Measurements from ENCODE around the gene IRF5.
"Not testable (repeated sequence)": the region's sequence is repeated elsewhere in the genome, so short reads cannot be mapped to it uniquely, and the experiment has no call there.

The IRF5 gene

GRCh38 chr7:128906001-128906765 is 31.5 kb upstream of the IRF5 start:
- DNase-seq, result no peak

GRCh38 chr7:128906766-128907559 is 30.8 kb upstream of the IRF5 start:
- no peak for DNase-seq

DNA sequence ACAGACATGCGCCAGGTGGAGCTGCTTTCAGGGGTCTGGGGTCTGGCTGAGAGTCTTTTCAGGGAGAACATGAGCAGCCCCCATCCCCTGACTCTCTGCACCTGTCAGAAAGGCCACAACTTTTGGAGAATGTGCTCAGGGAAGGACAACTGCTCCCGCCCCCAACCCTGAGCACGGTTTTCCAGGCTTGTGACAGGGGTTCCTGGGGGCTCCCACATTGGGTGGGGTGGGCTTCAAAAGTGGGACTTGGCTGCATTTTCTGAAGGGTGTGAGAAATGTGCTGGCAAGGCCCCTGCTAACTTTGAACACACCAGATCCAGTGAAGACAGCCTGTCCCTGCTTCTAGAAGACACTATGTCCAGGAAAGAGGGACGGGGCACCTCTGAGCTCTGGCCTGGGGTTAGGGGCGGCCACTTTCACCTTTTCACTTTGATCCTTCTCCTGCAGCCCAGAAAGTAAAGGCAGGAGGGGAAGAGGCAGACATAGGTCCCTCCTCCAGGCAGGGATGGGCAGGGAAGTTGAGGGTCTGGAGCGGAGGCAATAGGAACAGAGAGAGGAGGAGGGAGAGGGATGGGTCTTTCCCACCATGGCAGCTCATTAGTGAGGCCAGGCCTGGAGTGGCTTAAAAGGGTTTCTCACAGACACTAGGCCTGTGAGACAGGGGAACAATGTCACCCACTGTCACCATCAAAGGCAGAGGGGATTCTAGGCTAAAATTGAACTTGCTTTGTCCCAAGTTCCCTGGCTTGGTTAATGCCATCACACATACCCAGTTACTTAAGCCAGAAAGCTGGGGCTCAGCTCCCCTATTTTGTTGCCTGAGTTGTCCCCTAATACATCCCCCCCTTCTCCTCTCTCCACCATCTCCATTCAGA is 28.7 kb upstream of the IRF5 start:
- no peak for DNase-seq

- no peak for DNase-seq
Observed at GRCh38 chr7:128909625-128910568, 27.8 kb upstream of the IRF5 start.

- no peak for DNase-seq
Observed at GRCh38 chr7:128910569-128910945, 27.2 kb upstream of the IRF5 start, which contains the start of gene KCP. KCP (minus strand) TSS chr7:128910709; CDS start chr7:128910676, 33 bp downstream.

DNA sequence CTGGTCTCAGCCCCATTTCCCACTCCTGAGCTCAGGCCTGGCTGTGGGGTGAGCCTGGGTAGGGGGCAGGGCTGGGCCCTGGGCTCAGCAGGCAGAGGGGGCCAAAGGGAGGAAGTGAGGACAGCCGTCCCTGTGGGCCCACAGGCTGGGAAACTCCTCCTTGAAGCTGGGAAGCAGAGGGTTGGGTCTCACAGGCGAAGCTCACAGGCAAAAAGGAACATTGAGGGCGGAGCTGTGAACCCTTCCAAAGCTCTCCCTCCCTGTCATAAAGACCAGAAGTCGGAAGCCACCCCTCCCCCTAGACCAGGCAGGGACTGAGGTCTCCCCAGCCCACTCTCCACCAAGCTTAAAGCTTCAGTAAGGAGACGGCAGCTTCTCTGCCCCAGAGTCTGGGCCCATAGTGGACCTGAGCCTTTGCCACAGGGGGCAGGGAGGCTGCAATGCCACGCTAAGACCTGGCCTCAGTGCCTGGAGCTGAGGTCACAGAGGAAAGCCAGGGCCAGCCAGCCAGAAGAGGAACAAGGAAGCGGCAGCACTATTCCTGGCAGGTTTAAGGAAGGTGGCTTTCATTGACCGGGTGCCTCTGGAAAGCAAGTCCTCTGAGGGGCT is 26.2 kb upstream of the IRF5 start:
- no peak for DNase-seq

- no peak for DNase-seq
Observed at GRCh38 chr7:128912281-128912680, 25.4 kb upstream of the IRF5 start.

DNA sequence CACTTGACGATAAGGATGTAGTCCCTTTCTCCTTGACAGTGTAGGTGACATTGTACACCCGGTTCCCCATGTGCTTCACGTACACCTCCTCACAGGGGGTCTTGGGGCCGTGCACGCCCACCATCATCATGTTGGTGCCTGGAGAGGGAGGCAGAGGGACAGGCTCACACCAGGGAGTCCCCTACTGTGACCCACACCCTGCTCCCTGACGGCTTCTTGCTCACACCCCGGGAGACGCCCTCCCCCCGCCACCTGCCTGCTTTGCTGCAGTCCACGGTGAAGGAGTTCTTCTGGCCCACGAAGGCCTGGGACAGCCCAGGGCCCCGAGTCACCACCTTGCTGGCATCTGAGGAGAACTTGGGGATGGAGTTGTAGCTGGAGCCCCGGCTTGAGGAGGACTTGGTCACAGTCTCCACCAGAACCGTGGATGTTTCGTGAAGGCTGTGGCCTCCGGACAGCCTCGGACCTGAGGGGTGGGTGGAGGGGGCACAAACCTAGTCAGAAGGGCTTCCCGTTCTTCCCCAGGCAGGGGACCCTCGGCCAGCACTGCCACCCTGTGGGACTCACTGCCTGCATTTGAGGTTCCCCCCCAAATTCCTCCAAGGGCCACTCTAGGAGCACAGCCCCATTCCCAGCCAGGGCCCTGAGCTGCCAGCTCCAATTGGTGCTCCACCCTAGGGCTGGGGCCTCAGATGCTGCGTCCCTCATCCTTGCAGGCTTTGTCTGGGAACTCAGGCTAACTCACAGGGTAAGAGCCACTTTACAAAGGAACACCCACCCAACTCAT is 24.8 kb upstream of the IRF5 start:
- not testable (repeated sequence) for DNase-seq

- DNase-seq, result no peak
Observed at GRCh38 chr7:128913870-128914565, 23.7 kb upstream of the IRF5 start.

DNA sequence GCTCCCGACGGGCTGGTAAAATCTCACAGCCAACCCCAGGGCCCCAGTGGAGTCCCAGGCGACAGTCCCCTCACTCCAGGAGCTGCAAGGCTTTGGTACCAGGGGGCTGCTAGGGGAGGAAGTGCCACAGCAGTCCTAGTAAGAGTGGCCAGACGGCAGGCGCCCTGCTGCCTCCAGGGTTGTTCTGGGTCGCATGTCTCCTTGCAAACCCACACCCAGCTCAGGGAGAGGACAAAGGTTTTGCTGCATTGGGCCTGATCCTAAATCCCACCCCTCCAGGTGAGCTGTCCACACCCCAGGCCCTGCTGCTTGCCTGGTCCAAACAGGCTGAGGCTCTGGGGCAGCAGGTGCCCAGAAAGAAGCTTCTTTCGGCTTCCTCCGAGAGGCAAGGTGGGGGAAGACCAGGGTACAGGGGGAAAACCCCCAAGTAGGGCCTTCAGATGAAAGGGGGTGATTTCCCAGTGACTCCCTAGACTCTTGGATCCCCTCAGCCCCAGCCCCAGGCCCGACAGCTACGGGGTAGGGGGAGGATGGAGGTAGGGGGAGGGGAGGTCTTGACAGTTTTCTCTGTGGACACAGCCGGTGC is 23.1 kb upstream of the IRF5 start:
- no peak for DNase-seq

GRCh38 chr7:128915271-128915819 is 22.4 kb upstream of the IRF5 start:
- DNase-seq, result no peak

- DNase-seq, result no peak
Observed at GRCh38 chr7:128915841-128916642, 21.7 kb upstream of the IRF5 start.

DNA sequence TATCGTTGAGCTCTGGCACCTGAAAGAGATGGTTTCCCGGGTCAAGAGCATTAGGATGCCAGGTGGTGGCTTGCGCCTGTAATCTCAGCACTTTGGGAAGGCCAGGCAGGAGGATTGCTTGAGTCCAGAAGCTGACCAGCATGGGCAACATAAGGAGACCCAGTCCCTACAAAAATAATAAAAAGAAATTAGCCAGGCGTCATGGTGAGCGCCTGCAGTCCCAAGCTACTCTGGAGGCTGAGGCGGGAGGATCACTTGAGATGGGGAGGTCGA is 21.1 kb upstream of the IRF5 start:
- DNase-seq, result no peak

- no peak for DNase-seq
Observed at GRCh38 chr7:128917122-128917521, 20.6 kb upstream of the IRF5 start.

GRCh38 chr7:128918016-128918665 is 19.6 kb upstream of the IRF5 start:
- no peak for DNase-seq

- DNase-seq, result no peak
Observed at GRCh38 chr7:128919241-128919640, 18.5 kb upstream of the IRF5 start.

GRCh38 chr7:128919881-128920799 is 17.6 kb upstream of the IRF5 start:
- no peak for DNase-seq

Data from effector CD8-positive, alpha-beta T cell (primary cell).